Activated T-cell treated with anti-CD3 and anti-CD28 coated beads, Interleukin-2, amount 50 U/mL, for 4 hours (primary cell): Measurements from ENCODE around the gene MAML2. TPM values are rescaled to one million over a fixed set of nuclear protein-coding genes. Genes with fewer than 3 reads are reported as not detected.

Source experiments
- ATAC-seq, 2 donors: fragments of 200-7000 bp; cut with Tn5 transposase; one replicate each; pipeline ENCODE4 v1.10.0; 2021
- DNase-seq: peaks from one replicate; pipeline ENCODE4 v3.0.0-alpha.2; 2020
- H3K27me3 Mint-ChIP-seq: one replicate; pipeline ENCODE4 v1.8.0; 2021; ENCODE audit warnings: low read depth, mixed read lengths
- H3K36me3 Mint-ChIP-seq: one replicate; pipeline ENCODE4 v1.8.0; 2022; ENCODE audit warnings: mixed read lengths; ENCODE audit not compliant: insufficient read depth
- H3K4me1 Mint-ChIP-seq: one replicate; pipeline ENCODE4 v1.8.0; 2021; ENCODE audit warnings: low read depth, mixed read lengths
- H3K4me3 Mint-ChIP-seq: one replicate; pipeline ENCODE4 v1.8.0; 2021; ENCODE audit warnings: mild to moderate bottlenecking, moderate library complexity, mixed read lengths
- H3K9me3 Mint-ChIP-seq: one replicate; pipeline ENCODE4 v1.8.0; 2021; ENCODE audit warnings: mixed read lengths
- total RNA-seq, 3 donors: library from RNA; stranded (reverse); gene quantifications; one replicate each; pipeline ENCODE4 v1.2.1, GENCODE V29; 2021

MAML2 gene
- total RNA-seq, 3 donors from 2014 or later = 27.3 to 29.8 (median 29.2) TPM

DNA sequence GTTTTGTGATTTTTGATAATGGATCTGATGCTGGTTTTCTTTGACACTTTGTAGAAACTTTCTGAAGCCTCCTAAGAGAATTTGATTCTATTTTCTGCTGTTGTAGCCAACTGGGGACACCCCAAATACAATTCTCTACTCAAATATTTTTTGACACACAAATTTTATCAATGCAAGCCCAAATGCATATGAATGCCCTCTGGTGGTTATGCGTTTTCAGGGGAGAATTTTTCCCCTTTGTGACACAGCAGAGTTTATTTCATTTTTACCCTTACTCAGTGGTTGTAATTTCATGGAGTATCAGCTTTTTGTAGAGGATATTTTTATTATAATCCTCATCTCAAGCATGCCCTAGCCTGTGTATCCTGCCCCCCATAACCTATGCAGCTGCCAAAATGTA, 374.4 kb downstream of the MAML2 start:
- Mint-ChIP-seq H3K4me3 (no peak overlapping the region), H3K9me3 (no peaks in the 10 kb centered on the region)
- no peak for DNase-seq

DNA sequence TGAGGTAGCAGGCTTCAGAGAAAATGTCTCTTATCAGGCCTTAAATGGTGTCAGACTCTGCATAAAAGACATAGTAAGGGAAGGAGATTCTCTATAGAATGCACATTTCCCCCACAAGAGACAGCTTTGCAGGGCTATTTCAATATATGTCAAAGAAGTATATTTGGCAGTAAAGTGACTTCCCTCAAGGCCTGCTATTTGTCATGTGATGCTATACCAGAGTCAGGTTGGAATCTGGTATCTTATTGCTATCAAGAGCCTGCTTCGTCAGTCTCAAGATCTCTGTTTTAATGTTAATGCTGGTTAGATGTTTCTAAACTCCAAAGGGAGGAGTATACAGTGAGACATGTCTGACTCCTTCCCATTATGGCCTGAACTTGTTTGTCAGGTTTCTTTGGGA, 378.7 kb downstream of the MAML2 start:
- ATAC-seq = no peak
- no peaks in the 10 kb centered on the region for H3K9me3 Mint-ChIP-seq
- H3K27me3 Mint-ChIP-seq = no peaks in the 10 kb centered on the region
- DNase-seq = no peak
- H3K4me3 Mint-ChIP-seq = no peak overlapping the region
- H3K4me1 Mint-ChIP-seq = no peaks in the 10 kb centered on the region
- H3K36me3 Mint-ChIP-seq = no peaks in the 10 kb centered on the region

More for the DNA sequence above, 374.4 kb downstream of the MAML2 start:
- no peak for ATAC-seq
- Mint-ChIP-seq H3K4me1 (no peaks in the 10 kb centered on the region), H3K36me3 (no peaks in the 10 kb centered on the region), H3K27me3 (no peaks in the 10 kb centered on the region)

DNA sequence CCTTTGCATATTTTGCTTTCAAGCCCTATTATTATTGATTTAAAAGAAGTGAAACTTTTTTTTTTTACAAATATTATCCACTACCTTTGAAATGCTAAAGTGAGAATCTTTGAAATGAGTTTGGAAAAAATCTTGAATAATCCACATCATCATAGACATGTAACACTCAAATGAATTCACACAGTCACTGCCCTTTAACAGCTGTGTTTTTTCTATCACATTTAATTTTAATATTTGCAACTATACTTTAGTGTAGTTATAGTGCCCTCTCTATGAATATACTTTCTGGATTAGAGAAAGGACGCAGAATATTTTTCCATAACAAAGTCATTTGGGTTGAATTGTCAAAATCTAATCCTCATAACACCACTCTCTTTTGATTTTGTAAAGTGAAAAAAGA, 381.2 kb downstream of the MAML2 start:
- H3K36me3 Mint-ChIP-seq = no peaks in the 10 kb centered on the region
- DNase-seq (no peak), ATAC-seq (no peak)
- no peaks in the 10 kb centered on the region for H3K4me1 Mint-ChIP-seq
- H3K9me3 Mint-ChIP-seq = no peaks in the 10 kb centered on the region
- H3K4me3 Mint-ChIP-seq = no peak overlapping the region
- H3K27me3 Mint-ChIP-seq = no peaks in the 10 kb centered on the region

DNA sequence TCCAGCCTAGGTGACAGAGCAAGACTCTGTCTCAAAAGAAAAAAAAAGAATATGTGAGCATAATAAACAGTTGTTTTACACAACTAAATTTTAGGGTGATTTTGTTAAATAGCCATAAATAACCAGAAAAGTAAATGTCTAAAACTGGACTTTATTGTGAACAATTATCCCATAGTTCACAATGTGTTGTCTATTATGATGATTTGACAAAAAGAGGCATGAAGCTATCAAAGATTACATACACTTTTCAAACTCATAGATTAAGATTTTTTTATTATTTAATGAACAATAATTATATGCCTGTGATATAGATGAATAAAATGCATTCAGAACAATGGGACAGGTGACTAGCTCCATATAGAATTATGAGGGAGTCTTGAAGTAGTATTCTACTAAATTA, 392.1 kb downstream of the MAML2 start:
- H3K4me1 Mint-ChIP-seq = no peaks in the 10 kb centered on the region
- ATAC-seq = no peak
- H3K27me3 Mint-ChIP-seq = no peaks in the 10 kb centered on the region
- no peak overlapping the region for H3K4me3 Mint-ChIP-seq
- peaks cover 9% of the 10 kb centered on the region for H3K9me3 Mint-ChIP-seq
- DNase-seq = no peak
- no peaks in the 10 kb centered on the region for H3K36me3 Mint-ChIP-seq

DNA sequence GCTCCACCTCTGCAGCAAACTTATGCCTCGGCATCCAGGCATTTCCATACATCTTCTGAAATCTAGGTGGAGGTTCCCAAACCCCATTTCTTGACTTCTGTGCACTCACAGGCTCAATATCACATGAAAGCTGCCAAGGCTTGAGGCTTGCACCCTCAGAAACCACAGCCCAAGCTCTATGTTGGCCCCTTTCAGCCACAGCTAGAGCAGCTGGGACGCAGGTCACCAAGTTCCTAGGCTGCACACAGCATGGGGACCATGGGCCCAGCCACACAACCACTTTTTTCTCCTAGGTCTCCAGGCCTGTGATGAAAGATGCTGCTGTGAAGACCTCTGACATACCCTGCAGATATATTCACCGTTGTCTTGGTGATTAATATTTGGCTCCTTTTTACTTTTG, 394.4 kb downstream of the MAML2 start:
- Mint-ChIP-seq H3K36me3 (no peaks in the 10 kb centered on the region), H3K4me1 (no peaks in the 10 kb centered on the region), H3K4me3 (no peak overlapping the region), H3K9me3 (peaks cover 21% of the 10 kb centered on the region), H3K27me3 (no peaks in the 10 kb centered on the region)
- DNase-seq (no peak), ATAC-seq (no peak)

DNA sequence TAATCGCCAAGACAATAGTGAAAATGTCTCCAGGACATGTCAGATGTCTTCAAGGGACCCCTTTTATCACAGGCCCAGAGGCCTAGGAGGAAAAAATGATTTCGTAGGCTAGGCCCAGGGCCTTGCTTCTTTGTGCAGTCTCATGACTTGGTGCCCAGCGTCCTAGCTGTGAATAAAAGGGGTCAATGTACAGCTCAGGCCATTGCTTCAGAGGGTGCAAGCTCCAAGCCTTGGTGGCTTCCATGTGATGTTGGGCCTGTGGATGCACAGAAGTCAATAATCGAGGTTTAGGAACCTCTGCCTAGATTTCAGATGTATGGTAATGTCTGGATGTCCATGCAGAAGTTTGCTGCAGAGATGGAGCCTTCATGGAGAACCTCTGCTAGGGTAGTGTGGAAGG, 398.4 kb downstream of the MAML2 start:
- no peak for DNase-seq
- Mint-ChIP-seq H3K27me3 (no peaks in the 10 kb centered on the region), H3K4me1 (no peaks in the 10 kb centered on the region), H3K4me3 (no peak overlapping the region), H3K9me3 (peaks cover 21% of the 10 kb centered on the region), H3K36me3 (no peaks in the 10 kb centered on the region)
- ATAC-seq = no peak

DNA sequence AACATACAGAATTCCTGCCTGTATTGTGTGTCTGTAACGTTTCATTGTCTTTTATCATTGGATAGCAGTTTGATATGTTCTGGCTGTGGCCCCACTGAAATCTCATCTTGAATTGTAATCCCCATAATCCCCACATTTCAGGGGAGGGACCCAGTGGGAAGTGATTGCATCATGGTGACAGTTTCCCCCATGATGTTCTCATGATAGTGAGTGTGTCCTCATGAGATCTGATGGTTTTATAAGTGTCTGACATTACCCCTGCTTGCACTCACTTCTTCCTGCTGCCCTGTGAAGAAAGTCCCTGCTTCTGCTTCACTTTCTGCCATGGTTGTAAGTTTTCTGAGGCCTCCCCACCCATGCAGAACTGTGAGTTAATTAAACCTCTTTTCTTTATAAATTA, 399.4 kb downstream of the MAML2 start:
- Mint-ChIP-seq H3K36me3 (no peaks in the 10 kb centered on the region), H3K4me1 (no peaks in the 10 kb centered on the region), H3K4me3 (no peak overlapping the region), H3K9me3 (peaks cover 15% of the 10 kb centered on the region), H3K27me3 (no peaks in the 10 kb centered on the region)
- ATAC-seq (no peak), DNase-seq (no peak)

DNA sequence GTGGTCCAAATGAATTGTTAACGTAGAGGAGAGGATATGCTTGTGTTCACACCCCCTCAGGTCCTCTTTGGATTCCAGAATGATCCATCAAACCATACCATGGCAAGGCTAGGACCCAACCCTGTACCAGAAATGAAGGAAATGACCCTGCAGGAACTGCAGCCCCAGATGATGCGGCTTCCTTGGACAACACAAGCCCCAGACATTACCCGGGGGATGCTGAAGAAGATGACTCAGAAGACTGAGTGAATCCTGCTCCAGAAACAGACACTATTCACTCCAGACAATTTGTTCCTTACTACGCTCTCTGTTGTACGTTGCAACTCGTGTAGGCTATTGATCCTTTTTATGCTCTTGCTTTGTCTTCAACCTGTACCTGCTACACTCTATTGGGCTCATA, 403.9 kb downstream of the MAML2 start:
- H3K4me1 Mint-ChIP-seq = no peaks in the 10 kb centered on the region
- no peaks in the 10 kb centered on the region for H3K27me3 Mint-ChIP-seq
- DNase-seq (no peak), ATAC-seq (no peak)
- peaks cover 4% of the 10 kb centered on the region for H3K9me3 Mint-ChIP-seq
- H3K36me3 Mint-ChIP-seq = no peaks in the 10 kb centered on the region
- no peak overlapping the region for H3K4me3 Mint-ChIP-seq

DNA sequence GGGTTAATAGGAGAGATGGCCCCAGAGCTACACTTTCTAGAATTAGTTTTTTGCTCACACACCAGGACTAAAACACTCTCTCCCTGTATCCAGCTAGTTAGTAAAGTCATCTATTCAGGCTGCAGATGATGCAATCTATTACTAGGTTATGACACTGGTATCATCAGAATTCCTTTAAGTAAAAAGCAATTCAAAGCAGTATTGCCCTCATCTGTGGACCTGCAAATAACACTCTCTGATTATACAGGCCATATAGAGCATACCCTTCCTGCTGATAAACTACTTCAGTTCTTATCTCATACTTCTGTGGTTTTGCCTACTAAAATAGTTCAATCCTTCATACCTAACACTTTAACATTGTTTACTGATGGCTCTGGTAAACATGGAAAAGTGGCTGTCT, 405.6 kb downstream of the MAML2 start:
- Mint-ChIP-seq H3K36me3 (no peaks in the 10 kb centered on the region), H3K27me3 (no peaks in the 10 kb centered on the region)

DNA sequence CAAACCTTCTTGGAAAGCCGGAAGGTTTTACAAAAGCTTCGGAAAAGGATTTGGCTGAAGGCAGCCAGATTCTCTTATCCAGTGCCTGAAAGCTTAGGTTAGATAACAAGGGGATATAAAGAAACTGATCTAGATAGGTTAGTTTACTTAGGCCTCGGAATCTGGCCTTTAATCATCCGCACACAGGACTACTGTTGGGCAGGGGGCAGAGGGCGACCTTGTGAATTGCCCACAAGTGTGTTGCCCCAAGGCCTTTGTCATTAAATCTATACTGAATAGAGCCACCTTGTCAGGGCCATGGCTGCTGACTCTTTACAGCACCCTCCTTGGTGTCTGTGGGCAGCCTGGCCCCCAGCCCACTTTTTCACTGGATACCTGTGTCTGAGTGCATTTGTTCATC, 409.4 kb downstream of the MAML2 start:
- H3K27me3 Mint-ChIP-seq = no peaks in the 10 kb centered on the region
- no peak overlapping the region for H3K4me3 Mint-ChIP-seq
- H3K9me3 Mint-ChIP-seq = peaks cover 21% of the 10 kb centered on the region
- peaks cover 2% of the 10 kb centered on the region for H3K36me3 Mint-ChIP-seq
- no peaks in the 10 kb centered on the region for H3K4me1 Mint-ChIP-seq
- ATAC-seq (no peak), DNase-seq (no peak)

More for the DNA sequence above, 405.6 kb downstream of the MAML2 start:
- ATAC-seq (no peak), DNase-seq (no peak)
- peaks cover 6% of the 10 kb centered on the region for H3K9me3 Mint-ChIP-seq
- no peak overlapping the region for H3K4me3 Mint-ChIP-seq
- no peaks in the 10 kb centered on the region for H3K4me1 Mint-ChIP-seq

DNA sequence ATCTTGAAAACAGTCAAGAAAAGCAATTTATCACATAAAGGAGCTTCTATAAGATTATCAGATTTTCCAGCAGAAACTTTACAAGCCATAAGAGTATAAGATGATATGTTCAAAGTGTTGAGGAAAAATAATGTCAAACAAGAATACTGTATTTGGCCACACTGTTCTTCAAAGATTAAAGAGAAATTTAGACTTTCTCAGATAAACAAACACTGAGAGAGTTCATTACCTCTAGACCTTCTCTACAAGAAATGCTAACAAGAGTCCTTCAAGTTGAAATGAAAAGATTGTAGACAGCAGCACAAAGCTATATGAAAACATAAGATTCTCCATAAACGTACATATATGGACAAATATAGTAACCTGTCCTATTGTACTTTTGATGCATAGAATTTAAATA, 411.1 kb downstream of the MAML2 start:
- ATAC-seq = no peak
- DNase-seq = no peak
- Mint-ChIP-seq H3K4me3 (no peak overlapping the region), H3K36me3 (peaks cover 2% of the 10 kb centered on the region), H3K27me3 (peaks cover 2% of the 10 kb centered on the region), H3K9me3 (peaks cover 21% of the 10 kb centered on the region), H3K4me1 (no peaks in the 10 kb centered on the region)

DNA sequence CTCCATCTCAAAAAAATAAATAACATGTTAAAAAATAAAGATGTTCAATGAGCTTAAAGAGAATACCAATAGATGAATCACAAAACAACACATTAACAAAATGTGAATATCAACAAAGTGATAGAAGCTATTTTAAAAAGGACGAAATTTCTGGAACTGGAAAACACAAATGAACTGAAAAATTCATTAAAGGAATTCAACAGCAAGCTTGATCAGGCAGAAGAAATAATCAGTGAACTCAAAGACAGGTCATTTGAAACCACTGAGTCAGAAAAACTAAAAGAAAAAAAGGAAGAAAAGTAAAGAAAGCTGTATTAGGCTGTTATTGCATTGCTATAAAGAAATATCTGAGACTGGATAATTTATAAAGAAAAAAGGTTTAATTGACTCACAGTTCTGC, 412.0 kb downstream of the MAML2 start:
- H3K4me1 Mint-ChIP-seq = no peaks in the 10 kb centered on the region
- peaks cover 2% of the 10 kb centered on the region for H3K36me3 Mint-ChIP-seq
- ATAC-seq (no peak), DNase-seq (no peak)
- peaks cover 21% of the 10 kb centered on the region for H3K9me3 Mint-ChIP-seq
- H3K4me3 Mint-ChIP-seq = no peak overlapping the region
- peaks cover 5% of the 10 kb centered on the region for H3K27me3 Mint-ChIP-seq

DNA sequence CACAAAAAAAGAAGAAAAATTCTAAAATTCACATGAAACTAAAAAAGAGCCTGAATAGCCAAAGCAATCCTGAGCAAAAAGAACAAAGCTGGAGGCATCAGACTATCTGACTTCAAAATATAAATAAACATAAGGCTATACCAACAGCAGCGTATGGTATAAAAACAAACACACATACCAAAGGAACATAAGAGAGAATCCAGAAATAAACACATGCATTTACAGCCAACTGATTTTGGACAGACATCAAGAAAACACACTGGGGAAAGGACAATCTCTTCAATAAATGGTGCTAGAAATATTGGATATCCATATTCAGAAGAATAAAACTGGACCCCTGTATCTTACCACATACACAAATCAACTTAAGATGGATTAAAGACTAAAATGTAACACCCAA, 416.3 kb downstream of the MAML2 start:
- no peak for ATAC-seq
- Mint-ChIP-seq H3K4me1 (peaks cover 23% of the 10 kb centered on the region), H3K4me3 (no peak overlapping the region), H3K9me3 (peaks cover 9% of the 10 kb centered on the region), H3K27me3 (peaks cover 5% of the 10 kb centered on the region), H3K36me3 (peaks cover 2% of the 10 kb centered on the region)
- no peak for DNase-seq
